ENCODE data around the gene SLC25A23. TPM values are rescaled to one million over a fixed set of nuclear protein-coding genes. Genes with fewer than 3 reads are reported as not detected.

SLC25A23 gene
- total and polyA plus RNA-seq, 9 donors: 26.7 to 74.0 (median 43.8) TPM

- intact Hi-C loops (cut with DNase I): no loop called here
These were observed 42.4 kb upstream of the SLC25A23 start, which contains the start of gene TUBB4A for GRCh38 chr19:6501740-6502648. Gene TUBB4A (minus strand): TSS chr19:6502309. CDS start chr19:6502212, 97 bp downstream.

GRCh38 chr19:6500837-6501739, 41.5 kb upstream of the SLC25A23 start:
- no peak for DNase-seq
- no peak overlapping the region for H3K27ac ChIP-seq
- no peaks in the 10 kb centered on the region for H3K27me3 ChIP-seq
- intact Hi-C loops (cut with DNase I): no loop called here
- no peaks in the 10 kb centered on the region for H3K36me3 ChIP-seq
- H3K9me3 ChIP-seq: no peaks in the 10 kb centered on the region
- TF ChIP-seq EP300 (IDR thresholded peaks at IDR 0.05): no peak
- no peak for TF ChIP-seq POLR2A (IDR thresholded peaks at IDR 0.05)
- no peak for TF ChIP-seq CTCF (IDR thresholded peaks at IDR 0.05)
- WGBS, 3 donors: 52 to 62% (median 60%) methylated on average over 23 to 24 of the region's 24 CpGs
- no peak overlapping the region for H3K4me3 ChIP-seq
- H3K4me1 ChIP-seq (ENCODE audit: insufficient read depth): no peaks in the 10 kb centered on the region

More at GRCh38 chr19:6501740-6502648, 42.4 kb upstream of the SLC25A23 start, which contains the start of gene TUBB4A:
- Histone ChIP-seq H3K36me3 (no peaks in the 10 kb centered on the region), H3K4me3 (no peak within 1 kb of the TSS), H3K27ac (no peak within 1 kb of the TSS), H3K9me3 (no peaks in the 10 kb centered on the region), H3K27me3 (no peaks in the 10 kb centered on the region), H3K4me1 (ENCODE audit: insufficient read depth) (no peaks in the 10 kb centered on the region)
- 0 to 4% (median 1%) methylated on average over 28 to 71 of the region's 71 CpGs for WGBS, 3 donors
- TF ChIP-seq POLR2A (IDR thresholded peaks at IDR 0.05) (no peak), EP300 (IDR thresholded peaks at IDR 0.05) (no peak), CTCF (IDR thresholded peaks at IDR 0.05) (no peak)
- no peak for DNase-seq

- Histone ChIP-seq H3K27ac (no peak overlapping the region), H3K4me3 (no peak overlapping the region)
- intact Hi-C loops (cut with DNase I): no loop called here
These were observed 39.6 kb upstream of the SLC25A23 start for GRCh38 chr19:6499052-6499790.

More at GRCh38 chr19:6499052-6499790, 39.6 kb upstream of the SLC25A23 start:
- no peaks in the 10 kb centered on the region for H3K9me3 ChIP-seq
- no peak for DNase-seq
- no peaks in the 10 kb centered on the region for H3K4me1 ChIP-seq (ENCODE audit: insufficient read depth)
- no peak for TF ChIP-seq POLR2A (IDR thresholded peaks at IDR 0.05)
- TF ChIP-seq CTCF (IDR thresholded peaks at IDR 0.05): no peak
- no peak for TF ChIP-seq EP300 (IDR thresholded peaks at IDR 0.05)
- H3K36me3 ChIP-seq: no peaks in the 10 kb centered on the region
- no peaks in the 10 kb centered on the region for H3K27me3 ChIP-seq
- 61 to 67% (median 62%) methylated on average over 17 of the region's 17 CpGs for WGBS, 3 donors

Data from ovary (tissue), 9 donors.